ELF-1 (cell line): ENCODE data around the gene BET1L.
"Not testable (repeated sequence)": the region's sequence is repeated elsewhere in the genome, so short reads cannot be mapped to it uniquely, and the experiment has no call there.

Experiments
- DNase-seq: peaks from one replicate; pipeline ENCODE4 v3.0.0-alpha.2; 2016; ENCODE audit warnings: low read depth, low spot score

Gene BET1L, protein sequence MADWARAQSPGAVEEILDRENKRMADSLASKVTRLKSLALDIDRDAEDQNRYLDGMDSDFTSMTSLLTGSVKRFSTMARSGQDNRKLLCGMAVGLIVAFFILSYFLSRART

DNA sequence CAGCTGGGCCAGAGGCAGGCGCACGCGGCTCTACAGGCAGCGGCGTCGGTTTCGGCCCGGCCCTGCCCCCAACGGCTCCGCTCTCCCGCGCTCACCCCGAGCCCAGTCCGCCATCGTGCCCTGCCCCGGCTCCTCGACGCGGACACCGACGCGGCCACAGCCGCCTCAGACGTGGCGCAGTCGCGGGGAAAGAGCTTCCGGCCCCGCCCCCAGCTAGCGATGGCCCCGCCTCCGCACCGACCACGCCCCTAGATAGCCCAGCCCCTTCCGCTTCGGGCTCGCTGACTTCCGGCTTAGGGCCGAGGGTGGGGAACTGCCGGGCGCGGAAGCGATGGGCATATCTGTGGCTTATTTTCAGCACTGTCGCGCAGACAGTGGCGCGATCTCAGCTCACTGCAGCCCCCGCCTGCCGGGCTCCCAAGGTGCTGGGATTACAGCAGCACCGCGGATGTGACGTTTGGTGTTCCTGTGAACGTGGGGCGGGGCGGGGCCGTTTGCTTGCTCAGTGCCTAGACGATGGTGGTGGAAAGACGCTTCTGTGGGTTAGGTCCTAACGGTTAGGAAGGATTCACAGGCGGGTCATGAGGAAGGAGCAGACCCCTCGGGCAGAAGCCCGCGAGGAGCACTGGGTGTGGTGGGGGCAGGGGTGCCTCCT is at the start of gene BET1L, which contains the start of gene RIC8A:
Gene BET1L (minus strand): TSS at position 192 of the 655 bp plus-strand sequence. CDS start 78 bp downstream, at position 114.
Gene RIC8A (plus strand): TSS at position 501 of the 655 bp plus-strand sequence. CDS start 1,147 bp downstream, outside the sequence.
- DNase-seq = peak; percentile 99

DNA sequence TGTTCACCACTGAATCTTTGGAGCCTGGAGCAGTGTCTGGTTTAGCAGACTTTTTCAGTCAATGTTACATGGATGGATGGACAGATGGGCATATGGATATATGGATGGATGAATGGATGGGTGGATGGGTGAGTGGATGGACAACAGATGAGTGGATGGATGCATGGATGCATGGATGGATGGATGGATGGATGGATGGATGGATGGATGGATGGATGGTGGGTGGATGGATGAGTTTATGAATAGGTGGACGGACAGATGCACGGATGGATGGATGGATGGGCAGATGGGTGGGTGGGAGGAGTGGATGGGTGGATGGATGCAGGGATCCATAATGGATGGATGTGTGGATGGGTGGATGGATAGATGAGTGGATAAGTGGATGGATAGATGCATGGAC is 48.6 kb upstream of the BET1L start:
- DNase-seq = no peak

DNA sequence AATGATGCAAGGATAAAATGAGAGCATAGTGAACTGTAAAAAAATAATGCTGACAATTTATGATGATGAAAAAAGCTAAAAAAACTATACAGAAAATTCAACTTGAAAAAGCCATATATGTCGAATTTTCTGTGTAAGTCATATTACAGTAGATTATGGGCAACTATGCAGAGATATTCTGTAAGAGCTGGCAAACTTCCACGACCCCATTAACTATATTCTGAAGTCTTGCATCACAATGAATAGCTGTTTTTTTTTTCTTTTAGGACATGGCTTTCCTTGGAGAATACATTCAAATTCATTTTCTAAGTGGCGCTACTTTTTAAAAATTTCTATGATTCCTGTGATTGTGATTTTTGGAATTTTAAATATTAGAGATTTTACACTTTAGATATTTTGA is 48.0 kb upstream of the BET1L start:
- DNase-seq = no peak

DNA sequence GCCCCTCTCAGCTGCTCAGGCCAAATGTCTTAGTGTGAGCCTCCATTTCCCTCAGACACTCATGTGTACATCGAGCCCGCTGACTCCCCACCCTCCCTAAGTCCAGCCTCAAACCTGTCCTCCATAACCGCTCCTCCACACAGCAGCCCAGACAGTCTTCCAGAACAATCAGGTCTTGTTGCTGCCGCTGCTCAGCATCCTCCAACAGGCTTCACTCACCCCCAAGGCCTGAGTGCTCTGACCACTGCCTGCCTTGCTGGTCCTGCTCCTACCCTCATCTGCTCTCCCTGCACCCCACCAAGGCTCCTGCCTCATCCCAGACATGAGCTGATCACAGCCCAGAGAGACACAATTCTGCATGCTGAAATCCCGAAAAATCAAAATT is 46.7 kb upstream of the BET1L start:
- no peak for DNase-seq

DNA sequence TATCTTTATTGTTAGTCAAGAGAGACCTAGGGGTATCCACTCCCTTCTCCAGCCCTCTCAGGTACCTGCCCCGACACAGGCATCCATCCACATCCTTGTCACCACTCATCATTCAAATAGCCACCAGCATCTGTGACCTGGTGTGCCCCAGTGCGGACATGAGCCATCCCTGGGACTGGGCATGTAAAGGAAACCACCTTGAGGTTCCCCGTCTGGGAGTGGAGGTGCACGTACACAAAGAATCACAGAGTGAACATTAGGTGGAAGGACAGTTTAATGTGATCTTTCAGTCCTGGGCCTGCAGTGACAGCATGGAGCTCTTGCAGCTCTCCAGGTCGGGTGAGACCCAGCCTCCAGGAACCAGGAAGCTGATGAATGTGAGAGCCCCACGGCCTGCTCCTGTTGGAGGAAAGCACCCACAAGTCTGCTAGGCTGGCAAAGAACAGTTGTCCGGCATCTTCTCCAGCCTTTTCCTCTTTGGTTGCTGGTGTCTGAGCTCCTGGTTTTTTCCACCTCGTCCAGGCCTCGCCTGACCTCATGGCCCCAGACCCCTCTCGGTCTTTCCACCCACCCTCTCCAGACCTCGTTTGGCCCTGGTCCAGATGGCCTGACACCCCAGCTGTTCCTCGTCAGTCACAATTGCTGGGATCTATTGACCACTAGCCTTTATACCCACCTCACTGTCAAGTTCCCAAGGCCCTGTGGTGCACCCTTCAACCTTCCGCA is 46.1 kb upstream of the BET1L start:
- no peak for DNase-seq

DNA sequence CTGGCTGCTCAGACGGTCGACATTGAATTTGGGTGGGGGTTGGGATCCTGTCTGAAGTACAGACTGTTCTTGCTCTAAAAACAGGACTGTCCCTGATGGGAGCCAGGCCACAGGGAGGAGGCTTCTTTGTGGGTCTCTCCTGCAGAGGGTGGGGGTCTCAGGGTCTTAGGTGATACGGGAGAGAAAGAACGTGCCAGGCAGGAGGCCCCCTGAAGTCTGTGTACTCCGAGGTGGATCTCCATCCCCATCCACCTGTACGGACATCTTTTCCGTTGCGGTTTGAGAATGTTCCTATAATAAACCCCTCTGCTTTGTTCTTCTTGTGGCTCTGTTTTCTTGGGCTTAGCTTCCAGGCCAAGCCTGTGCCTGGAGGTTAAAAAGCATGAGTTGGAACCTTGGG is 45.5 kb upstream of the BET1L start:
- DNase-seq = no peak

DNA sequence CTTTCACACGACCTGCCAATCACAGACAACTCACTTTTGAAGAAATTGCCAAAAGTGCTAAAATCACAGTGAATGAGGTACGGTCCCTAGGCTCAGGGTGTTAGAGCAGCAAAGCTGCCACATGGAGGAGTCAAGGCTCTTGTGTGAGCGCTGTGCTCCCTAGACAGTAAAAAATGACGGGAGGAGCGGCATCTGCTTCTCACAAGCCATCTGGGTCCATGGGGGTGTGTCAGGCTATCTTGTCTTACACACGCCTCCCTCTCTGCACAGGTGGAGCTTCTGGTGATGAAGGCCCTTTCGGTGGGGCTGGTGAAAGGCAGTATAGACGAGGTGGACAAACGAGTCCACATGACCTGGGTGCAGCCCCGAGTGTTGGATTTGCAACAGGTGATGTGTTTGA is 44.4 kb upstream of the BET1L start:
- DNase-seq = no peak

DNA sequence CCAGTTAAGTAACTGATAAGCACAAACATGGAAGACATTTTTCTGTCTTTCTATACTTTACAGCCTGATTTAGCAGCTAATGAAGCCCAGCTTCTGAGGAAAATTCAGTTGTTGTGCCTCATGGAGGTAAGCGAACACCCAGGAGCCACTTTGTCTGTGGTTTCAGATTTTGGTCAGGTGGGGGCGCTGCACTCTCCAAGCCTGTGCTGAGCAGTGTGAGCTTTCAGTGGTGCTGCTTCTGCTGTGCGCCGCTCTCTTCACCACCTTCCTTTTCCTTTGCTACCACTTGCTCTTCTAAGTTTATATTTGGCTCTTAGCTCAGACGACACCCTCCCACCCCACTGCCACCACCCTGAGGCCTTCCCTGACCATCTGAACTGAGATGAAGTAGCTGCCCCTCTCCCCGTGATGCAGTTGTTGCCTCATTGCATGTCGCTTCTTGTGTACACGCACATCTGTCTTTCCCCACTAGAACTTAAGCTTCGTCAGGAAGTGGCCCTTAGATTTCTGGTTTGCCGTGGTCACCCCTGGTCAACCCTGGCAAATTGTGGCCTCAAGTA is 43.6 kb upstream of the BET1L start:
- peak; percentile 81 for DNase-seq

DNA sequence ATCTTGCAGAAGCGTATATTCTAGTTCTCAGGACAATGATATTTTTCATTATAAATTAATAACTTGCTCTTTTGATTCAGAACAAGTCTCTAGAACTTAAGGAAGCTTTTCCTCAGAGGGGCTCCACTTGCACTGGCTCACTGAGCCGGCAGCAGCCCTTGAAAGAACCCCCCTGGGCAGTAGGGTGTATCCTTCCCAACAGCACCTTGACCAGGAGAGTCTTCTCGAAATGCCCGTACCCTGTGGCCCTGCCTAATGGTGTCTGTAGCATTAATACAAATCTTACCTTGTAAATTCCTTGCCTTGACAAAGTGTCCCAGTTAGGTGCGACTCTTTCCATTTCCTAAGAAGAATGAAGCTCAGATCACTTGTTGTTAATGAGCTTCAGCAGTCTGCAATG is 43.1 kb upstream of the BET1L start:
- no peak for DNase-seq

DNA sequence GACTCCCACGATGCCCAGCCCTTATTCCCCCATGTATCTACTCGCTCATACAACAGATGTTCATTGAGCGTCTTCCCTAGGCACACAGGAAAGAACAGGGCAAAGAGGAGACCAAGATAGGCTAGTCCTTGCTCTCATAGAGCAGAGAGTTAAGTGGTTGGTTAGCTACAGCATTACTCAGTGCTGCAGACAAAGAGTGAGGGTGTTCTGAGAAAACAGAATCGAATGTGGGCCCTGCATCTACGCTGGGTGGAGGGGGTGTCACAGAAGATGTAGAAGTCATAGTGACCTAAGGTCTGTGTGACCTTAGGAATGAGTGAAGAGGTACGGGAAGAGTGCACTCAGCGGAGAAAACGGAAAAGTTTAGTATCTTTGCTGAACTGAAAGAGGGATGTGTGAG is 41.9 kb upstream of the BET1L start:
- DNase-seq = no peak

DNA sequence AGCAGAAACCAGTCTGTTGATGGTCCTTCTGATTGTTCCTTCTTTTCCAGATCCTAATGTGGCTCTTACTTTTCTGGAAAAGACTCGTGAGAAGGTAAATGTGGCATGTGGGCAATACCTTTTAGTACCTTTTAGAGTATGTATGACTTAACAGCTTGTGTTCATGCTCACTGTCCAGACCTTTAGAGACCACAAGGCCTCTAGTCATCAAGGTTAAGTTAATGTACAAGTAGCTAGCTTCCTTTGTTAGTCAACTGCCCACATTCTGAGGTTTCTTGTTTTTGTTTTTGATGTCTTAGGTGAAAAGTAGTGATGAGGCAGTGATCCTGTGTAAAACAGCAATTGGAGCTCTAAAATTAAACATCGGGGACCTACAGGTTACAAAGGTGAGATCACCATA is 37.2 kb upstream of the BET1L start:
- no peak for DNase-seq

DNA sequence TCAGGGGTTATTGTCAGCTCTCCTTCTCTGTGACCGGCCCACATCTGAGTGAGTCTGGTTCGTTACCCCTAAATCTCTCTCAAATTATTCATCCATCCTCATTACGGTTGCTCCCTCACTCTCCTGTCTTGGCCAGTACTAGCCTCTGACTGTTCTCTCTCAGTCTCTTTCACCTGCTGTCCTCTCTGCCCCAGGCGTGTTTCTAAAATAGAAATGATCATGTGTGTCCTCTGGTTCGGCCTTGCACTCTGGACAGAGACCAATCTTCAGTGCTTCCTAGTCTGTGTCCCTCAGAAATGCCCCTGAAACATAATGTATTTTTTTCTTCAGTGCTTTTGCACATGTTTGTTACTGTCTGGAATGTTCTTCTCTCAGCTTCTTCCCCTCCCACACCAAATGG is 34.4 kb upstream of the BET1L start:
- no peak for DNase-seq

DNA sequence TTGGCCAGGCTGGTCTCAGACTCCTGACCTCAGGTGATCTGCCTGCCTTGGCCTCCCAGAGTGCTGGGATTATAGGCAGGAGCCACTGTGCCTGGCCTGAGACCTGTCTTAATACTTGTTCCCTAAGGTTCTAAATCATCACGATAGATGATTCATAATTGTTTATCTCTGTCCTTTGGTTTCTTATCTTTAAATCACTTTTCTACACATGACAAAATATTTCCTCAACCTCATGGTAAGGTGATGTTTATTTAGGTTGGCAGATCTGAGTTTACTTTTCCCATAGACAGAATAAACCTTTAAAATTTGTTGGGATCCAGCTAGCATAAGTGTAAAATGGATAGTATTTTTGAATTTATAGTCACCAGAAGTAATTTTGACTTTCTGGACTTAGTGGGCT is 33.1 kb upstream of the BET1L start:
- no peak for DNase-seq

DNA sequence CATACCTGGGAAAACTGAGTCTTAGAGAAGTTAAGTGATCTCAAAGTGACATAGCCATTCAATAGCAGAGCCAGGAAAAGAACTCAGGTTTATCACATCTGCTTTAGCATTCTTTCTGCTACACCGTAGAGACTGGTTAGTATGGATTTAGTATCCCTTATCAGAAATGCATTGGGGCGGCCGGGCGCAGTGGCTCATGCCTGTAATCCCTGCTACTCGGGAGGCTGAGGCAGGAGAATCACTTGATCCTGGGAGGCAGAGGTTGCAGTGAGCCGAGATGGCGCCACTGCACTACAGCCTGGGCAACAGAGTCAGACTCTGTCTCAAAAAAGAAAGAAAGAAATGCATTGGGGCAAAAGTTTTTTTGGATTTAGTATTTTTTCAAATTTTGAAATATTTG is 31.1 kb upstream of the BET1L start:
- DNase-seq = not testable (repeated sequence)

DNA sequence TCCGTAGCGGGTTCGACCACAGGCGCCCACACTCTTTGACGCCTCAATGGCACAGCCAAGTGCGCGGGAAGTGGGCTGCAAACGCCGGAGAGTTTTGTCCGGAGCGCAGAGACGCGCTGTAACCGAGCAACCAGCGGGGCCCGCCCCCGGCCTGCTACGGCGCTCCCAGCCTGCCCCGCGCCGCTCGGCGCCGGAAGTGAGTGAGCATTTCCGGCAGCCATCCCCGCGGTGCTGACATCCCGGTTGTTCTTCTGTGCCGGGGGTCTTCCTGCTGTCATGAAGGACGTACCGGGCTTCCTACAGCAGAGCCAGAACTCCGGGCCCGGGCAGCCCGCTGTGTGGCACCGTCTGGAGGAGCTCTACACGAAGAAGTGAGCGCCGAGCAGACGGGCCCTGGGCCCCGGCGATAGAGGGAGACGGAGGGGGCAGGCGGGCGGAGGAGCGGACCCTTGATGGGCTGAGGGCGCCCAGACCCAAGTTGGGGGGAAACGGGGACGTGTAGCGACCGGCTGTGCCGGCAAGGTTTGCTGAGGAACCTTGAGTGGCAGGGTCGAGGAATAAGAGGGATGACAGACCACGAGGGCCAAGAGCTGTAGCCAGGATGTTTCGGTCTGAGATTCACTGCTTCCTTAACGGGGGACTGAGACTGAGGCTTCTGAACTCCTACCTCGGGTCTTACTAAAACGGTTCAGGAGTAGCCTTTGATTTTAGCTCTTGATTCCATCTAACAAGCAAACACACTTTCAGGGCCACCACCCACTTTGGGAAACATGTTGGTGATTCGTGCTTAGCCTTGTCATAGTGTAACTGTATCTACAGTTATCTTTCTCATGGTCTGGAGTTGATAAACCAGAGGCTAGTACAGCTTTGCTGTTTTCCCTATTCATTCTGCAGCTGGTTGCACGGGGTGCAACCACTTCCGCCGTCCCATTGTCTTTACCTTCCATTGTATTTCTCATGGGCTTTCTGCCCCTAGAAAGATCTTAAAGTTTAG is 29.9 kb upstream of the BET1L start, which contains the start of gene PSMD13:
Gene PSMD13 (plus strand): TSS at position 203 of the 994 bp plus-strand sequence. CDS start 74 bp downstream, at position 277.
- peak; percentile 90 for DNase-seq

DNA sequence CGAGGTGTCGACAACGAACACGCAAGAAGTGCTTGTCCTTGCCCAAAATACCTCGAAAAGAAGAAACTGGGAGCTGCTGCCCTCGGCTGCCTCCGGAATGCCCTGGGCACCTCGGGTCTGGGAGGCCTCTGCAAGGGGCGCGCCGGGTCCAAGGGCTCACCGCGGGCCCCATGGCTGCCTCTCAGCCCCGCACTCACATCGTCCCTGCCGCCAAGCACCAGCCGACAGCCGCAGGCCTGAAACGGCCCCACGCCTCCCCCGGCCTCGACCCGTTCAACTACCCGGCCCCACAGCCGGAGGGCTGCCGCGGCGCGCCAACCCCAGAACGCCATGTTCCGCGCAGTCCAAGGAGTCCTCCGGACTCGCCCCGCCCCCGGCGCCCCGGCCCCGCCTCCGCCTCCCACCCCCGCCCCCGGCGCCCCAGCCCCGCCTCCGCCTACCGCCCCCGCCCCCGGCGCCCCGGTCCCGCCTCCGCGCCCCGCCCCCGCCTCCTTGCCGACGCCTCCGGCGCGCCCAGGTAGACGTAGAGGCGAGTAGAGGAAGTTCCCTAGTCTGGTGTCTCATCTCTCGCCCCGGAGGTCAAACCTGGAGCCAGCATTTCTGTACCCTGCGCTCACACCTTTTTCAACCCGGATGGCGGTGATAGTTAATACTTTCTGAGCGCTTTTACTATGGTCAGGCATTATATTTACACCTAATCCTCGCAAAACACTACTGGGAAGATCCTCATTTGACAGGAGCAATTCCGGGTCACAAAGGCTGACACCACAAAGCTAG is 29.0 kb upstream of the BET1L start, which contains the start of gene SIRT3:
Gene SIRT3 (minus strand): TSS at position 346 of the 777 bp plus-strand sequence. CDS start 14 bp downstream, at position 332.
- DNase-seq = peak; percentile 80

DNA sequence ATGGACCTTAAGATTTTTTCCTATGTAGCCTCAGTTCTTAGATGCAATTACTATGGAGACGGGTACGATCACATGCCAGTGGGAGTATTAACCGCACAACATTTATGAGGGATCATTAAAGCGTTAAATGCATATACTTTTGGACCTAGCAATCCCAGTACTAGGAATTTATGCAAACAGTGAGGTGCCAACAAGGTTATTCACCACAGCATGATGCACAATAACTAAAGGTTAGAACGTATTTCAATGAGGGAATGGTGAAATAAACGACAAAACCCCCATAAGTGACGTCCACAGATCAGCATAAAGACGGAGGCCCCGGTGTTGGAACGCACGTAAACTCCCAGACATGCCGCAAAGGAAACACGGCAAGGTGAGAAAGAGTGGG is 28.4 kb upstream of the BET1L start:
- DNase-seq = no peak

DNA sequence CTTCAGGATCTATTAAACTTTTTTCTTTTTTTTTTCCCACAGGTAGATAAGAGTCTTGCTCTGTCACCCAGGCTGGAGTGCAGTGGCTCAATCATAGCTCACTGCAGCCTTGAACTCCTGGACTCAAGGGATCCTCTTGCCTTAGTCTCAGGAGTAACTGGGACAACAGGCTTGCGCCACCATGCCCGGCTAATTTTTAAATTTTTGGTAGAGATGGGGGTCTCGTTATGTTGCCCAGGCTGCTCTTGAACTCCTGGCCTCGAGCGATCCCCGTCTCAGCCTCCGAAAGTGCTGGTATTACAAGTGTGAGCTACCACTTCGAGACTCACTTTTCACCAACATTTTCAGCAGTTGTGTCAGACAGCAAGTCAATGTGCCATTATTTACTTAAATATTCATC is 28.0 kb upstream of the BET1L start:
- no peak for DNase-seq

DNA sequence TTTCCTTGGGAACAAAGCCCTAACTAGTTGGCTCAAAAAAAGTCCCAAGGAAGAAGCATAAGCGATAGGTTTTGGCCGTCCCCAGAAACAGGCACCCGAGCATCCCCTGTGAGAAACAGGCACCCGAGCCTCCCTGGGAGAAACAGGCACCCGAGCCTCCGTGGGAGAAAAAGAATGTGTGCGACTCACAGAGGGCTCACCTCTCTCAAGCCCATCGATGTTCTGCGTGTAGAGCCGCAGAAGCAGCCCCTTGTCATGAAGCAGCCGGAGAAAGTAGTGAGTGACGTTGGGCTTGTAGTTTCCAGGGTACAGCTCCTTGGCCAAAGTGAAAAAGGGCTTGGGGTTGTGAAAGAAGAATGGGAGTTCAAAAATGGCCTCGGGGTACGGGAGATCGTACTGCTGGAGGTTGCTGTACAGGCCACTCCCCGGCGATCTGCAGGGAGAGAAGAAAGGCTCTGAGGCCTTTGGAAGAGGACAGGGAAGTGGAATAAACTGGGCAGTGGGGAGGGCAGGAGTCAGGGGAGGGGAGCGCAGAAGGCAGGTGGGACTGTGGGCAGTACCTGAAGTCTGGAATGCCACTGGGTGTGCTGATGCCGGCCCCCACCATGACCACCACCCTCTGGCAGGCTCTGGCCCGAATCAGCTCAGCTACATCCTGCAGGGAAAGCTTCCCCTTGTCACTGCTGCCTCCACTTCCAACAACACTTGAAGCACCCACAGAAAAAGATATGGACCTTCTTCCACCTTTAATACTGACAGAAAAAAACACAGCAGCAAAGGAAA is 25.8 kb upstream of the BET1L start:
- DNase-seq = peak; percentile 32

DNA sequence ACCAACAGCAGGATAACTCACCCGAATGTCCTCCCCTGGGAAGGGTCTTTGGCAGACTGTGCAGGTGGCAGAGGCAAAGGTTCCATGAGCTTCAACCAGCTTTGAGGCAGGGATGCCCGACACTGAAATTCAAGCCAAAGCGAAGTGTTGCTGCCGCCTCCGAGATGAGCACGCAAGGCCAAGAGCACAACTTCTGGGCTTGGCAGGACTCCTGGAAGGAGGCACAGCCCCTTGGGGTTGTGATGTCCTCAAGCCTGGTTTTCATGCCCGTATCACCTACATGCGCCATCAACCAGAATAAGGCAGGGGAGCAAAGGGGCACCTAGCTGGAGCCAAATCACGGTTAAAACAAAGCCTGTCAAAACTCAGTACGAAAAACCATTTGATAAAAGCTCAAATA is 23.2 kb upstream of the BET1L start:
- DNase-seq = no peak
